Testis (tissue), 3 donors: ENCODE measurements around the gene MCC. TPM values are rescaled to one million over a fixed set of nuclear protein-coding genes. Genes with fewer than 3 reads are reported as not detected.

Experiments
- DNase-seq: peaks from one replicate; pipeline ENCODE4 v3.0.0-alpha.2; 2019
- H3K27ac ChIP-seq, 2 donors: fragments of 200-600 bp; sonication (generic); one replicate each; pipeline ENCODE4 v1.5.1; 2019
- H3K27me3 ChIP-seq: fragments of 200-600 bp; sonication (generic); one replicate; pipeline ENCODE4 v1.5.1; 2019
- H3K36me3 ChIP-seq: fragments of 200-600 bp; sonication (generic); one replicate; pipeline ENCODE4 v1.5.1; 2017; ENCODE audit warnings: low read depth; ENCODE audit errors: missing control alignments
- H3K4me1 ChIP-seq: fragments of 200-600 bp; sonication (generic); one replicate; pipeline ENCODE4 v1.5.1; 2019
- H3K4me3 ChIP-seq, 2 donors: fragments of 200-600 bp; sonication (generic); one replicate each; pipeline ENCODE4 v1.5.1; 2017 to 2019
- H3K9me3 ChIP-seq: fragments of 200-600 bp; sonication (generic); one replicate; pipeline ENCODE4 v1.5.1; 2017
- CTCF ChIP-seq, 3 experiments: fragments of 450-650 bp in 2 of 3; fragments of 200-600 bp in 1 of 3; sonication (generic) in 1 of 3; IDR thresholded peaks; one replicate each; pipeline ENCODE4 v1.5.1; 2016 to 2019; ENCODE audit warnings: antibody characterized with exemption in 3 of 3, mild to moderate bottlenecking in 2 of 3, moderate library complexity in 1 of 3
- POLR2A ChIP-seq: fragments of 450-650 bp; IDR thresholded peaks from one replicate; pipeline ENCODE4 v1.6.1; 2017; ENCODE audit warnings: antibody characterized with exemption, mild to moderate bottlenecking, moderate library complexity
- WGBS, 2 donors: methylation state at CpG; one replicate each; pipeline ENCODE4 v1.1.5; 2018; 5-methylcytosine and 5-hydroxymethylcytosine counted together
- intact Hi-C: fragments of 100-400 bp; cut with DNase I; formaldehyde crosslinking; loops from one replicate; pipeline ENCODE4 v1.15.1; 2023; ENCODE audit warnings: low total_unique reads
- polyA plus RNA-seq: library from polyadenylated mRNA; stranded (reverse); fragments of 350-450 nt; fragmentation: Illumina TruSeq; extraction: RNeasy Lipid Tissue Mini Kit (QIAGEN cat#74804); gene quantifications from one replicate; pipeline ENCODE4 v1.2.3, GENCODE V29; 2014; ENCODE audit warnings: low read depth, low replicate concordance; ENCODE audit not compliant: insufficient read depth
- total RNA-seq, 2 donors: library from RNA; depleted of rRNA; stranded (reverse); fragments of >200 nt; gene quantifications; one replicate each; pipeline ENCODE4 v1.2.3, GENCODE V29; 2016

MCC gene
- total and polyA plus RNA-seq, 3 donors from 2014 or later: 7.1 to 23.7 (median 21.4) TPM

GRCh38 chr5:113003763-113004162 lies 484.5 kb downstream of the MCC start:
- Histone ChIP-seq H3K4me3 (no peak overlapping the region), H3K27me3 (no peaks in the 10 kb centered on the region), H3K4me1 (peaks cover 2% of the 10 kb centered on the region), H3K36me3 (no peaks in the 10 kb centered on the region), H3K9me3 (no peaks in the 10 kb centered on the region), H3K27ac (no peak overlapping the region)
- DNase-seq: no peak
- intact Hi-C loops: no loop called here
- no peak for TF ChIP-seq CTCF (IDR thresholded peaks at IDR 0.05)
- no peak for TF ChIP-seq POLR2A
- 83 to 89% methylated on average over 3 of the region's 3 CpGs for WGBS, 2 donors

- H3K4me3 ChIP-seq: no peak overlapping the region
- TF ChIP-seq POLR2A (no peak), CTCF (IDR thresholded peaks at IDR 0.05) (no peak)
- H3K27me3 ChIP-seq: no peaks in the 10 kb centered on the region
- H3K27ac ChIP-seq: no peak overlapping the region
- WGBS, 2 donors: 90 to 91% methylated on average over 5 of the region's 5 CpGs
- no peaks in the 10 kb centered on the region for H3K36me3 ChIP-seq
- DNase-seq: no peak
- intact Hi-C loops: no loop called here
- no peaks in the 10 kb centered on the region for H3K9me3 ChIP-seq
- H3K4me1 ChIP-seq: peaks cover 4% of the 10 kb centered on the region
Measured at GRCh38 chr5:113002423-113002822, 485.8 kb downstream of the MCC start.

- Histone ChIP-seq H3K36me3 (no peaks in the 10 kb centered on the region), H3K4me1 (peaks cover 8% of the 10 kb centered on the region)
- intact Hi-C loops: no loop called here
Measured at GRCh38 chr5:113000466-113000865, 487.8 kb downstream of the MCC start.

GRCh38 chr5:112998296-112998695 lies 490.0 kb downstream of the MCC start:
- no peaks in the 10 kb centered on the region for H3K9me3 ChIP-seq
- TF ChIP-seq CTCF (IDR thresholded peaks at IDR 0.05) (no peak), POLR2A (no peak)
- no peaks in the 10 kb centered on the region for H3K27me3 ChIP-seq
- no peak for DNase-seq
- H3K4me3 ChIP-seq: no peak overlapping the region
- H3K4me1 ChIP-seq: peaks cover 8% of the 10 kb centered on the region
- no peaks in the 10 kb centered on the region for H3K36me3 ChIP-seq
- 71 to 82% methylated on average over 4 of the region's 4 CpGs for WGBS, 2 donors
- intact Hi-C loops: no loop called here
- no peak overlapping the region for H3K27ac ChIP-seq

More at GRCh38 chr5:113000466-113000865, 487.8 kb downstream of the MCC start:
- WGBS, 2 donors: 89 to 94% methylated on average over 2 of the region's 2 CpGs
- Histone ChIP-seq H3K27me3 (no peaks in the 10 kb centered on the region), H3K9me3 (no peaks in the 10 kb centered on the region), H3K4me3 (no peak overlapping the region), H3K27ac (no peak overlapping the region)
- no peak for DNase-seq
- TF ChIP-seq POLR2A: no peak
- TF ChIP-seq CTCF (IDR thresholded peaks at IDR 0.05): no peak

GRCh38 chr5:112996830-112997374 lies 491.4 kb downstream of the MCC start:
- no peak overlapping the region for H3K4me3 ChIP-seq
- no peak for TF ChIP-seq CTCF (IDR thresholded peaks at IDR 0.05)
- intact Hi-C loops: no loop called here

More at GRCh38 chr5:112996830-112997374, 491.4 kb downstream of the MCC start:
- no peak for DNase-seq
- no peaks in the 10 kb centered on the region for H3K36me3 ChIP-seq
- H3K27me3 ChIP-seq: no peaks in the 10 kb centered on the region
- WGBS, 2 donors: 83 to 84% methylated on average over 4 of the region's 4 CpGs
- no peaks in the 10 kb centered on the region for H3K9me3 ChIP-seq
- peaks cover 8% of the 10 kb centered on the region for H3K4me1 ChIP-seq
- H3K27ac ChIP-seq: no peak overlapping the region
